HG03460 (cell line): ENCODE measurements around the gene SLC25A21.
"Not testable (repeated sequence)": the region's sequence is repeated elsewhere in the genome, so short reads cannot be mapped to it uniquely, and the experiment has no call there.

ENCODE experiments used
- ATAC-seq: cut with Tn5 transposase; IDR thresholded peaks from one replicate; pipeline ENCODE4 v1.9.1; 2021; ENCODE audit not compliant: unreplicated experiment

Gene SLC25A21

GRCh38 chr14:36896300-36896699, 276.1 kb downstream of the SLC25A21 start:
- ATAC-seq: not testable (repeated sequence)

GRCh38 chr14:36884049-36884448, 288.4 kb downstream of the SLC25A21 start:
- no peak for ATAC-seq

- no peak for ATAC-seq
Measured at GRCh38 chr14:36880276-36880675, 292.1 kb downstream of the SLC25A21 start.

GRCh38 chr14:36879558-36879957, 292.8 kb downstream of the SLC25A21 start:
- no peak for ATAC-seq

GRCh38 chr14:36874396-36875138, 297.8 kb downstream of the SLC25A21 start:
- no peak for ATAC-seq

- ATAC-seq: no peak
Measured at GRCh38 chr14:36870776-36871175, 301.6 kb downstream of the SLC25A21 start.

- no peak for ATAC-seq
Measured at GRCh38 chr14:36869125-36869524, 303.3 kb downstream of the SLC25A21 start.

GRCh38 chr14:36866867-36867266, 305.5 kb downstream of the SLC25A21 start:
- peak; percentile 77 for ATAC-seq

GRCh38 chr14:36863271-36863670, 309.1 kb downstream of the SLC25A21 start:
- ATAC-seq: no peak

- not testable (repeated sequence) for ATAC-seq
Measured at GRCh38 chr14:36862237-36862636, 310.2 kb downstream of the SLC25A21 start.

- no peak for ATAC-seq
Measured at GRCh38 chr14:36860831-36861230, 311.6 kb downstream of the SLC25A21 start.

GRCh38 chr14:36859119-36859518, 313.3 kb downstream of the SLC25A21 start:
- ATAC-seq: no peak

GRCh38 chr14:36857842-36858445, 314.5 kb downstream of the SLC25A21 start:
- ATAC-seq: no peak

GRCh38 chr14:36857136-36857535, 315.3 kb downstream of the SLC25A21 start:
- no peak for ATAC-seq

- no peak for ATAC-seq
Measured at GRCh38 chr14:36856095-36856878, 316.1 kb downstream of the SLC25A21 start.

GRCh38 chr14:36855396-36855795, 317.0 kb downstream of the SLC25A21 start:
- no peak for ATAC-seq

GRCh38 chr14:36852981-36853691, 319.3 kb downstream of the SLC25A21 start:
- ATAC-seq: no peak

- ATAC-seq: no peak
Measured at GRCh38 chr14:36848213-36848612, 324.2 kb downstream of the SLC25A21 start.

- no peak for ATAC-seq
Measured at GRCh38 chr14:36847366-36847765, 325.0 kb downstream of the SLC25A21 start.

GRCh38 chr14:36845356-36846012, 326.9 kb downstream of the SLC25A21 start:
- ATAC-seq: no peak
